Liver (tissue), 9 donors: Measurements from ENCODE around the gene AMPD3. TPM values are rescaled to one million over a fixed set of nuclear protein-coding genes. Genes with fewer than 3 reads are reported as not detected.

Experiments used
- DNase-seq: peaks from one replicate; pipeline ENCODE4 v3.0.0-alpha.2; 2017; ENCODE audit warnings: low spot score
- H3K27ac ChIP-seq, 2 donors: one replicate each; pipeline ENCODE4 v1.7.0; 2013; ENCODE audit warnings: inconsistent platforms in 2 of 2, low read length in 2 of 2, control low read depth in 1 of 2, low read depth in 1 of 2, mild to moderate bottlenecking in 1 of 2
- H3K27me3 ChIP-seq, 4 donors: one replicate each; pipeline versions ENCODE4 v1.6.1 to v1.7.0; 2013; ENCODE audit warnings: low read length in 3 of 4, inconsistent platforms in 1 of 4, mild to moderate bottlenecking in 1 of 4, moderate library complexity in 1 of 4; ENCODE audit not compliant: control insufficient read depth in 4 of 4, insufficient read depth in 4 of 4
- H3K36me3 ChIP-seq, 4 donors: one replicate each; pipeline versions ENCODE4 v1.6.1 to v1.7.0; 2013; ENCODE audit warnings: low read length in 3 of 4, mild to moderate bottlenecking in 3 of 4, low read depth in 1 of 4, moderate library complexity in 1 of 4; ENCODE audit not compliant: control insufficient read depth in 4 of 4, insufficient read depth in 3 of 4
- H3K4me1 ChIP-seq, 4 donors: one replicate each; pipeline versions ENCODE4 v1.6.1 to v1.7.0; 2013; ENCODE audit warnings: low read length in 3 of 4, mild to moderate bottlenecking in 3 of 4, moderate library complexity in 1 of 4; ENCODE audit not compliant: control insufficient read depth in 4 of 4, insufficient read depth in 4 of 4
- H3K4me3 ChIP-seq, 3 donors: one replicate each; pipeline versions ENCODE4 v1.6.1 to v1.7.0; 2013; ENCODE audit warnings: low read length in 3 of 3, control low read depth in 1 of 3, low read depth in 1 of 3, mild to moderate bottlenecking in 1 of 3
- H3K9ac ChIP-seq, 2 donors: one replicate each; pipeline ENCODE4 v1.7.0; 2013; ENCODE audit warnings: low read length in 2 of 2, mild to moderate bottlenecking in 2 of 2, moderate library complexity in 2 of 2, control low read depth in 1 of 2, low read depth in 1 of 2
- H3K9me3 ChIP-seq, 4 donors: one replicate each; pipeline versions ENCODE4 v1.6.1 to v1.7.0; 2013; ENCODE audit warnings: low read length in 3 of 4; ENCODE audit not compliant: control insufficient read depth in 4 of 4
- CTCF ChIP-seq: fragments of 150-350 bp; IDR thresholded peaks from 2 replicates; pipeline ENCODE4 v1.5.1; 2017; ENCODE audit warnings: improper control_type of control experiment, low read depth, low read length; ENCODE audit not compliant: missing input control
- FOXA1 ChIP-seq: IDR thresholded peaks from 2 replicates; pipeline ENCODE4 v1.6.1; 2016; ENCODE audit warnings: antibody characterized with exemption
- FOXA2 ChIP-seq: IDR thresholded peaks from 2 replicates; pipeline ENCODE4 v1.6.1; 2016; ENCODE audit warnings: antibody characterized with exemption
- GABPA ChIP-seq, 2 donors: IDR thresholded peaks in 1 of 2; conservative IDR thresholded peaks in 1 of 2; 2 replicates each; pipeline ENCODE4 v1.6.1; 2016; ENCODE audit warnings: antibody characterized with exemption in 2 of 2, mild to moderate bottlenecking in 1 of 2, moderate library complexity in 1 of 2
- HNF4A ChIP-seq, 2 donors: conservative IDR thresholded peaks; 2 replicates each; pipeline ENCODE4 v1.6.1; 2016; ENCODE audit warnings: antibody characterized with exemption in 2 of 2, mild to moderate bottlenecking in 2 of 2
- HNF4G ChIP-seq: IDR thresholded peaks from 2 replicates; pipeline ENCODE4 v1.6.1; 2016; ENCODE audit warnings: antibody characterized with exemption
- JUND ChIP-seq, 2 donors: IDR thresholded peaks; 2 replicates each; pipeline ENCODE4 v1.6.1; 2016; ENCODE audit warnings: antibody characterized with exemption in 2 of 2
- NR2F2 ChIP-seq: IDR thresholded peaks from 2 replicates; pipeline ENCODE4 v1.6.1; 2016; ENCODE audit warnings: antibody characterized with exemption
- RAD21 ChIP-seq, 2 donors: IDR thresholded peaks; 2 replicates each; pipeline ENCODE4 v1.6.1; 2016; ENCODE audit warnings: antibody characterized with exemption in 2 of 2, mild to moderate bottlenecking in 2 of 2
- RXRA ChIP-seq, 2 donors: IDR thresholded peaks; 2 replicates each; pipeline ENCODE4 v1.6.1; 2017 to 2018; ENCODE audit warnings: antibody characterized with exemption in 2 of 2, mild to moderate bottlenecking in 1 of 2
- SP1 ChIP-seq: IDR thresholded peaks from 2 replicates; pipeline ENCODE4 v1.6.1; 2018; ENCODE audit warnings: antibody characterized with exemption, mild to moderate bottlenecking
- TAF1 ChIP-seq: conservative IDR thresholded peaks from 2 replicates; pipeline ENCODE4 v1.6.1; 2016; ENCODE audit warnings: antibody characterized with exemption, mild to moderate bottlenecking
- YY1 ChIP-seq: IDR thresholded peaks from 2 replicates; pipeline ENCODE4 v1.6.1; 2016; ENCODE audit warnings: antibody characterized with exemption, mild to moderate bottlenecking
- ZBTB33 ChIP-seq: IDR thresholded peaks from 2 replicates; pipeline ENCODE4 v1.6.1; 2016; ENCODE audit warnings: antibody characterized with exemption
- WGBS: extraction: QIAGEN DNeasy Blood & Tissue Kit; methylation state at CpG from one replicate; pipeline ENCODE4 v1.1.7; 2013; 5-methylcytosine and 5-hydroxymethylcytosine counted together
- polyA plus RNA-seq, 2 donors: library from polyadenylated mRNA; stranded (reverse) in 1 of 2; unstranded in 1 of 2; fragments of 200-250 nt in 1 of 2; fragments of >200 nt in 1 of 2; fragmentation: Nextera tagmentation in 1 of 2; extraction: Ambion mirVana in 1 of 2; gene quantifications; one replicate each; pipeline versions ENCODE4 v1.2.1 to v1.2.3, GENCODE V29; 2013 to 2015
- total RNA-seq, 2 donors: library from RNA; depleted of rRNA; stranded (reverse); fragments of >200 nt; gene quantifications; one replicate each; pipeline ENCODE4 v1.2.3, GENCODE V29; 2014
- TF ChIP-seq, protein P1 (sequence below): IDR thresholded peaks from 2 replicates; pipeline ENCODE4 v1.6.1; 2016; ENCODE audit warnings: antibody characterized with exemption
- TF ChIP-seq, protein P2 (sequence below): IDR thresholded peaks from 2 replicates; pipeline ENCODE4 v1.6.1; 2016; ENCODE audit warnings: antibody characterized with exemption, mild to moderate bottlenecking
- donor health status: healthy.
- donor health status: healthy.
- donor health status: healthy.
- donor health status: healthy.
- donor health status: healthy.

The AMPD3 gene
- total and polyA plus RNA-seq, 4 donors, result 0.40 to 7.4 (median 1.1) TPM

DNA sequence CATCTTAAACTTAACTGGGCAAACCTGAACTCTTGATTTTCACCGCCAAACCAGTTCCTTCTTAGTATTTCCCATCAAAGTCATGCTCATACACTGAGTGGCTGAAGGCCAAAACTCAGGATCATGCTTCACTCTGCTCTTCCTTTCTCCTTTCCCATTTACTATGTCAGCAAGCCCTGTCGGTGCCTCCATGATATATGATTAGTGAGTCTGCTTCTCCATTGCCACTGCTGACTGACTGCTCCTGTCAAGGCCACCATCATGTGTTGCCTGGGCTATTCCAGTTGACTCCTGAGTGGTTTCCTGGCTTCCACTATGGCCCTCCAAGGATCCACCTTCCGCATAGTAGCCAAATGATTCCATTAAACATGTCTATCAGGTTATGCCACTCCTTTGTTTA is 42.8 kb upstream of the AMPD3 start:
- Histone ChIP-seq H3K9ac (no peak overlapping the region), H3K4me3 (no peak overlapping the region), H3K27me3 (no peaks in the 10 kb centered on the region), H3K36me3 (no peaks in the 10 kb centered on the region), H3K27ac (no peak overlapping the region), H3K4me1 (peaks cover 0 to under 1% (median 0%) of the 10 kb centered on the region in 4 donors), H3K9me3 (no peaks in the 10 kb centered on the region)
- 80% methylated on average over 3 of the region's 3 CpGs for WGBS
- DNase-seq, result no peak
- TF ChIP-seq RXRA (IDR thresholded peaks at IDR 0.05) (no peak), JUND (IDR thresholded peaks at IDR 0.05) (no peak), FOXA1 (no peak), HNF4G (no peak), YY1 (no peak), FOXA2 (no peak), HNF4A (conservative IDR thresholded peaks at IDR 0.05) (no peak), SP1 (no peak), NR2F2 (no peak), CTCF (no peak)
- TF ChIP-seq, protein P1, sequence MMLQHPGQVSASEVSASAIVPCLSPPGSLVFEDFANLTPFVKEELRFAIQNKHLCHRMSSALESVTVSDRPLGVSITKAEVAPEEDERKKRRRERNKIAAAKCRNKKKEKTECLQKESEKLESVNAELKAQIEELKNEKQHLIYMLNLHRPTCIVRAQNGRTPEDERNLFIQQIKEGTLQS, result no peak

- Histone ChIP-seq H3K9me3 (no peaks in the 10 kb centered on the region), H3K36me3 (no peaks in the 10 kb centered on the region), H3K27ac (no peak overlapping the region), H3K4me3 (no peak overlapping the region), H3K4me1 (no peaks in the 10 kb centered on the region), H3K9ac (no peak overlapping the region), H3K27me3 (no peaks in the 10 kb centered on the region)
- DNase-seq, result no peak
- TF ChIP-seq ZBTB33 (no peak), RAD21 (IDR thresholded peaks at IDR 0.05) (peak; percentile 19 to 52)
- 71% methylated on average over 6 of the region's 6 CpGs for WGBS
Observed at GRCh38 chr11:10413268-10413667, 41.8 kb upstream of the AMPD3 start.

GRCh38 chr11:10414181-10414580 is 40.9 kb upstream of the AMPD3 start:
- Histone ChIP-seq H3K9ac (no peak overlapping the region), H3K27ac (no peak overlapping the region), H3K4me3 (no peak overlapping the region), H3K36me3 (no peaks in the 10 kb centered on the region), H3K27me3 (no peaks in the 10 kb centered on the region), H3K9me3 (no peaks in the 10 kb centered on the region), H3K4me1 (no peaks in the 10 kb centered on the region)
- TF ChIP-seq ZBTB33 (no peak), TAF1 (no peak), GABPA (IDR thresholded peaks at IDR 0.05 in 1 of 2, conservative IDR thresholded peaks at IDR 0.05 in 1 of 2) (no peak), SP1 (no peak), RAD21 (IDR thresholded peaks at IDR 0.05) (no peak), CTCF (no peak)
- TF ChIP-seq, protein P2, sequence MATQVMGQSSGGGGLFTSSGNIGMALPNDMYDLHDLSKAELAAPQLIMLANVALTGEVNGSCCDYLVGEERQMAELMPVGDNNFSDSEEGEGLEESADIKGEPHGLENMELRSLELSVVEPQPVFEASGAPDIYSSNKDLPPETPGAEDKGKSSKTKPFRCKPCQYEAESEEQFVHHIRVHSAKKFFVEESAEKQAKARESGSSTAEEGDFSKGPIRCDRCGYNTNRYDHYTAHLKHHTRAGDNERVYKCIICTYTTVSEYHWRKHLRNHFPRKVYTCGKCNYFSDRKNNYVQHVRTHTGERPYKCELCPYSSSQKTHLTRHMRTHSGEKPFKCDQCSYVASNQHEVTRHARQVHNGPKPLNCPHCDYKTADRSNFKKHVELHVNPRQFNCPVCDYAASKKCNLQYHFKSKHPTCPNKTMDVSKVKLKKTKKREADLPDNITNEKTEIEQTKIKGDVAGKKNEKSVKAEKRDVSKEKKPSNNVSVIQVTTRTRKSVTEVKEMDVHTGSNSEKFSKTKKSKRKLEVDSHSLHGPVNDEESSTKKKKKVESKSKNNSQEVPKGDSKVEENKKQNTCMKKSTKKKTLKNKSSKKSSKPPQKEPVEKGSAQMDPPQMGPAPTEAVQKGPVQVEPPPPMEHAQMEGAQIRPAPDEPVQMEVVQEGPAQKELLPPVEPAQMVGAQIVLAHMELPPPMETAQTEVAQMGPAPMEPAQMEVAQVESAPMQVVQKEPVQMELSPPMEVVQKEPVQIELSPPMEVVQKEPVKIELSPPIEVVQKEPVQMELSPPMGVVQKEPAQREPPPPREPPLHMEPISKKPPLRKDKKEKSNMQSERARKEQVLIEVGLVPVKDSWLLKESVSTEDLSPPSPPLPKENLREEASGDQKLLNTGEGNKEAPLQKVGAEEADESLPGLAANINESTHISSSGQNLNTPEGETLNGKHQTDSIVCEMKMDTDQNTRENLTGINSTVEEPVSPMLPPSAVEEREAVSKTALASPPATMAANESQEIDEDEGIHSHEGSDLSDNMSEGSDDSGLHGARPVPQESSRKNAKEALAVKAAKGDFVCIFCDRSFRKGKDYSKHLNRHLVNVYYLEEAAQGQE, result no peak
- TF ChIP-seq, protein P1, result no peak
- 65% methylated on average over 8 of the region's 8 CpGs for WGBS
- DNase-seq, result no peak
